Fibroblast of lung (primary cell): ENCODE data around the gene NUP98. TPM values are rescaled to one million over a fixed set of nuclear protein-coding genes. Genes with fewer than 3 reads are reported as not detected.

Experiments used
- DNase-seq, 2 donors: peaks; one replicate each; pipeline versions ENCODE4 v3.0.0 to v3.0.0-alpha.2; 2010; ENCODE audit warnings: low read depth in 2 of 2
- H2AFZ ChIP-seq: 2 replicates; pipeline ENCODE4 v1.5.1; 2012; ENCODE audit warnings: low read length, control low read depth, inconsistent platforms
- H3K27ac ChIP-seq: 2 replicates; pipeline ENCODE4 v1.5.1; 2011; ENCODE audit warnings: low read length, control low read depth; ENCODE audit not compliant: insufficient read depth
- H3K27me3 ChIP-seq: 2 replicates; pipeline ENCODE4 v1.5.1; 2011; ENCODE audit warnings: mild to moderate bottlenecking, low read length; ENCODE audit not compliant: control insufficient read depth, insufficient read depth
- H3K36me3 ChIP-seq: 2 replicates; pipeline ENCODE4 v1.5.1; 2011; ENCODE audit warnings: low read length; ENCODE audit not compliant: control insufficient read depth, insufficient read depth
- H3K4me1 ChIP-seq: 2 replicates; pipeline ENCODE4 v1.5.1; 2011; ENCODE audit warnings: low read length; ENCODE audit not compliant: control insufficient read depth, insufficient read depth; ENCODE audit errors: extremely low read depth
- H3K4me2 ChIP-seq: 2 replicates; pipeline ENCODE4 v1.5.1; 2011; ENCODE audit warnings: low read length, control low read depth; ENCODE audit not compliant: insufficient read depth; ENCODE audit errors: extremely low read depth
- H3K4me3 ChIP-seq, 4 experiments: fragments of 200-600 bp in 1 of 4; sonication (generic) in 1 of 4; replicated peaks in 1 of 4; 2 replicates each; pipeline ENCODE4 v1.5.1; 2011 to 2016; ENCODE audit warnings: low read length in 4 of 4, low read depth in 3 of 4, mild to moderate bottlenecking in 3 of 4, control low read depth in 2 of 4, inconsistent platforms in 1 of 4, mixed read lengths in 1 of 4; ENCODE audit not compliant: insufficient read depth in 1 of 4; ENCODE audit errors: control extremely low read depth in 1 of 4
- H3K79me2 ChIP-seq: 2 replicates; pipeline ENCODE4 v1.5.1; 2012; ENCODE audit warnings: mild to moderate bottlenecking, low read length, inconsistent platforms; ENCODE audit not compliant: control insufficient read depth, insufficient read depth
- H3K9ac ChIP-seq: 2 replicates; pipeline ENCODE4 v1.5.1; 2011; ENCODE audit warnings: mild to moderate bottlenecking, low read length, control low read depth; ENCODE audit not compliant: insufficient read depth
- H3K9me3 ChIP-seq: 2 replicates; pipeline ENCODE4 v1.5.1; 2012; ENCODE audit warnings: low read depth, low read length; ENCODE audit not compliant: control insufficient read depth, insufficient read depth
- H4K20me1 ChIP-seq: 2 replicates; pipeline ENCODE4 v1.5.1; 2011; ENCODE audit warnings: low read length; ENCODE audit not compliant: control insufficient read depth, insufficient read depth; ENCODE audit errors: extremely low read depth
- CTCF ChIP-seq, 2 donors: IDR thresholded peaks in 1 of 2; conservative IDR thresholded peaks in 1 of 2; 1 replicate in 1 of 2; 2 replicates in 1 of 2; pipeline ENCODE4 v1.5.1; 2011 to 2012; ENCODE audit warnings: low read length in 2 of 2, control low read depth in 1 of 2, inconsistent platforms in 1 of 2, low read depth in 1 of 2, mild to moderate bottlenecking in 1 of 2
- EZH2 ChIP-seq: IDR thresholded peaks from 2 replicates; pipeline ENCODE4 v1.5.1; 2012; ENCODE audit warnings: low read length, control low read depth, mild to moderate bottlenecking; ENCODE audit errors: missing control alignments
- polyA plus RNA-seq, 2 donors: library from polyadenylated mRNA; depleted of rRNA in 1 of 2; stranded (reverse) in 1 of 2; unstranded in 1 of 2; fragments of >200 nt; gene quantifications; 2 replicates each; pipeline ENCODE4 v1.2.1, GENCODE V29; 2011 to 2012; ENCODE audit warnings: missing spikeins in 1 of 2
- total RNA-seq: library from RNA; depleted of rRNA; stranded (reverse); fragments of >200 nt; gene quantifications from 2 replicates; pipeline ENCODE4 v1.2.1, GENCODE V29; 2014

Gene NUP98
- total and polyA plus RNA-seq, 2 donors (not counting 1 experiment from before 2014, with no cell fraction given): 60.6 to 99.6 TPM

GRCh38 chr11:3720997-3721396 is 76.4 kb downstream of the NUP98 start:
- no peaks in the 10 kb centered on the region for H3K9me3 ChIP-seq
- DNase-seq: no peak
- peaks cover 8% of the 10 kb centered on the region for H3K4me1 ChIP-seq
- no peak overlapping the region for H2AFZ ChIP-seq
- TF ChIP-seq EZH2 (no peak), CTCF (conservative IDR thresholded peaks at IDR 0.05 in 1 of 2, IDR thresholded peaks at IDR 0.05 in 1 of 2; ENCODE audit: low read depth in 1 of 2, low read length in 2 of 2) (no peak)
- H4K20me1 ChIP-seq: no peaks in the 10 kb centered on the region
- no peak overlapping the region for H3K27ac ChIP-seq
- H3K79me2 ChIP-seq: no peaks in the 10 kb centered on the region
- peaks cover 12% of the 10 kb centered on the region for H3K36me3 ChIP-seq
- no peaks in the 10 kb centered on the region for H3K27me3 ChIP-seq
- H3K4me3 ChIP-seq: no peak overlapping the region
- no peak overlapping the region for H3K4me2 ChIP-seq
- H3K9ac ChIP-seq: no peak overlapping the region

GRCh38 chr11:3712274-3712673 is 85.1 kb downstream of the NUP98 start:
- no peak overlapping the region for H3K9ac ChIP-seq
- H3K4me3 ChIP-seq: no peak overlapping the region
- no peak overlapping the region for H3K4me2 ChIP-seq
- no peak overlapping the region for H3K27ac ChIP-seq
- H3K79me2 ChIP-seq: no peaks in the 10 kb centered on the region
- H3K36me3 ChIP-seq: peaks cover 11% of the 10 kb centered on the region
- no peak overlapping the region for H2AFZ ChIP-seq
- no peak for DNase-seq
- H3K4me1 ChIP-seq: no peaks in the 10 kb centered on the region
- no peaks in the 10 kb centered on the region for H3K9me3 ChIP-seq
- no peaks in the 10 kb centered on the region for H3K27me3 ChIP-seq
- TF ChIP-seq CTCF (conservative IDR thresholded peaks at IDR 0.05 in 1 of 2, IDR thresholded peaks at IDR 0.05 in 1 of 2; ENCODE audit: low read depth in 1 of 2, low read length in 2 of 2) (no peak), EZH2 (no peak)
- H4K20me1 ChIP-seq: no peaks in the 10 kb centered on the region

GRCh38 chr11:3710485-3711259 is 86.7 kb downstream of the NUP98 start:
- no peak overlapping the region for H3K4me3 ChIP-seq
- H3K9ac ChIP-seq: no peak overlapping the region
- no peaks in the 10 kb centered on the region for H4K20me1 ChIP-seq
- no peak overlapping the region for H3K27ac ChIP-seq
- no peaks in the 10 kb centered on the region for H3K79me2 ChIP-seq
- no peaks in the 10 kb centered on the region for H3K4me1 ChIP-seq
- H2AFZ ChIP-seq: no peak overlapping the region
- no peaks in the 10 kb centered on the region for H3K27me3 ChIP-seq
- peaks cover 8% of the 10 kb centered on the region for H3K36me3 ChIP-seq
- no peaks in the 10 kb centered on the region for H3K9me3 ChIP-seq
- DNase-seq: peak; percentile 22 to 35
- no peak overlapping the region for H3K4me2 ChIP-seq
- TF ChIP-seq CTCF (conservative IDR thresholded peaks at IDR 0.05 in 1 of 2, IDR thresholded peaks at IDR 0.05 in 1 of 2; ENCODE audit: low read depth in 1 of 2, low read length in 2 of 2) (no peak), EZH2 (no peak)
